GM18511 (cell line): ENCODE measurements around the gene CMYA5.

ENCODE experiments used
- ATAC-seq: cut with Tn5 transposase; IDR thresholded peaks from one replicate; pipeline ENCODE4 v1.9.1; 2021; ENCODE audit warnings: mild to moderate bottlenecking, moderate library complexity; ENCODE audit not compliant: unreplicated experiment

CMYA5 gene

GRCh38 chr5:79834098-79834753, 144.6 kb downstream of the CMYA5 start:
- no peak for ATAC-seq

DNA sequence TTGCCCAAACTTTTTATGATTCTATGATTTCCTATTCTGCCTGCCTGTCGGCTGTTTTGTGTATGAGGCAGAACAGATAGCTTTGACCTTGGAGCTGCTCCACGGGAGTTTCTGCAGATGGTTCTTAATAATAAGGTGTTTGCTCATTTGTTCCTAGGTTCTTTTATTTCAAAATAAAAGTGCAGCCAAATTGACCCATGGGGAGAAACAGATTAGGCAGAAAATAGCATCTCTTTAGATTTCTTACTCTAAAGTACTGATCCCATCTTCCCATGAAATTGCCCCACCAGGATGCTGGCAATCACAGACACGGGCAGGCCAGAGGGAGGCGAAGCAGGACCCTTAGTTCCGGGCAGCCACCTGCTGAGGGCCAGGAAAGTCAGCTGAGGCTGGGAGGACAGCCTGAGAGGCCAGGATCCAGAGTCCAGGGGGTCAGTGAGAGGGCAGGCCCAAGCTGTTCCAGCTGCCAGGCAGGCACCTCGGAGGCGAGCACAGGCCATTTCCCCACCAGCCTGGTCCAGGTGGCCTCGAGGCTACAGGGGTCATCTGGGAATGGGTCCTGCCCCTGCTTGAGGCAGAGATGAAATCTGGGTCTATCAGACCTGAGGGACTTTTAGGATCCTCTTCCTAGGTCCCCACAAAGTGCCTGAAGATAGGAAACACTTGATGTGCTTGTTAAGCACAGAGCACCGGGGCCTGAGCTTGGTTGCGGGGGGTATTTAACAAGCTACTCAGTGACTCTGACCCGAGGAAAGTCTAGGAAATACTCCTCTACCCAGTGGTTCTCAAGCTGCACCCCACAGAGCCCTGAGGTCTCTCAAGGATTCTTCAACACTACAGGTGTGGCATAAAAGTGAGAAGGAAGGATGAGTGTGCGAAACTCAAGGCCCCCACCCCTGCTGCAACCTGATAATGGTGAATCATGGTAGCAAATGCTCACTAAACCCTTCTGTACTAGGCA, 145.4 kb downstream of the CMYA5 start:
- no peak for ATAC-seq

GRCh38 chr5:79837761-79838551, 148.3 kb downstream of the CMYA5 start:
- ATAC-seq = no peak

DNA sequence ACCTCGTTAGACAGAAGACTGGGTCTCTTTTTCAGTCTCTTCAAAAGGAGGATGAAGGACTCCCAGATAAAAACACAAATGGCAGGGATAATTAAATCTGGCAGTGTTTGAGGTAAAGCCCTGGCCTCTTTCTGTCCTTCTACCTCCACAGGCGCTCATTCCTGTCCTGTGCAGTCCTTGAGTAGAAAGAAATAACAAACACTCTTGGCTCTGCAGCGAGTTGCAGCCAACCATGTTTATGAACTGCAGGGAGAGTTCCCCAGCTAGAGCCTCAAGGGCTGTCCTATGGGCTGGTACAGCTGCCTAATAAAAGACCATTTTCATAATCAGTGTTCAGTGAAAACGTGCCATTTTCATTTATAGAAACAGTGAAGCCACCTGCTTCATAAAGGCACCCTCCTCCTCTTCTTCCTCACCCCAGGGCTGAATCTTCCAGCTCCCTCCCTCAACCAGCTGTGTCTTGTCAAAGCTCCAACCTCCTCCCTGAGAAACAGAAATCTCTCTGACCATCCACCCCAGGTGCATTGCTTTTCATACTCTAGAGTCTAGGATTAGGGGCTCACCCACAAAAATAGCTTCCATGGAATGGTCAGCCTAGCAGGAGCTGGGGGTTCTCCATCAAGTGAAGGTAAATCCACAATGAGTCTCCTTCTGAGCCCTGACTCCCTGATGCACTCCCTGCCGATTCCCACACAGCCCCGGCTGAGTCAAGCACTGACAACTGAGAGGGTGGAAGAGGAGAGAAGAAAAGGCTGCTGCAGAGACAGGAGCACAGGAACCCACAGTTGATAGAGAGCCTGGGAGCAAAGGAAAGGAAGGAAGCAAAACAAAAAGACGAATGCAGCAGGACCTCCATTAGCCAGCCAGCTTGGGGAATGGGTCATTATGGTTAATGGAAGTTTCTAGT, 150.7 kb downstream of the CMYA5 start:
- no peak for ATAC-seq

DNA sequence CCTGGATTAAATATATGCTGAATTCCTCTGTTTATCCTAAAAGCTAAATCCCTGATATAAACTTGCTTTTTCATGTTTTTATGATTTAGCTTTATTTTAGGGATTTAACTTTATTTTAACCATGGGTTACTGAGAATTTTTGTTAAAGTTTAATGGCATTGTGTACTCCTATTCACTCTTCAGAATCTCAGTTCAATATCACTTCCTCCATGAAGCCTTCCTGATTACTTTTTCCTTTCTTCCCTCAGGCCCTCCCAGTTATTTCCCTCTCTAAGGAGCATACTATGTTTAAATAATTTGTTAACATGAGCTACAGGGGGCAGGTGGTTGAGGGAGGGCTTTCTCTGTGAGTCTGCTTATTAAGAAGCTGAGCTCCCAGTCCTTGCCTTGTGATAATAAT, 151.5 kb downstream of the CMYA5 start:
- no peak for ATAC-seq

DNA sequence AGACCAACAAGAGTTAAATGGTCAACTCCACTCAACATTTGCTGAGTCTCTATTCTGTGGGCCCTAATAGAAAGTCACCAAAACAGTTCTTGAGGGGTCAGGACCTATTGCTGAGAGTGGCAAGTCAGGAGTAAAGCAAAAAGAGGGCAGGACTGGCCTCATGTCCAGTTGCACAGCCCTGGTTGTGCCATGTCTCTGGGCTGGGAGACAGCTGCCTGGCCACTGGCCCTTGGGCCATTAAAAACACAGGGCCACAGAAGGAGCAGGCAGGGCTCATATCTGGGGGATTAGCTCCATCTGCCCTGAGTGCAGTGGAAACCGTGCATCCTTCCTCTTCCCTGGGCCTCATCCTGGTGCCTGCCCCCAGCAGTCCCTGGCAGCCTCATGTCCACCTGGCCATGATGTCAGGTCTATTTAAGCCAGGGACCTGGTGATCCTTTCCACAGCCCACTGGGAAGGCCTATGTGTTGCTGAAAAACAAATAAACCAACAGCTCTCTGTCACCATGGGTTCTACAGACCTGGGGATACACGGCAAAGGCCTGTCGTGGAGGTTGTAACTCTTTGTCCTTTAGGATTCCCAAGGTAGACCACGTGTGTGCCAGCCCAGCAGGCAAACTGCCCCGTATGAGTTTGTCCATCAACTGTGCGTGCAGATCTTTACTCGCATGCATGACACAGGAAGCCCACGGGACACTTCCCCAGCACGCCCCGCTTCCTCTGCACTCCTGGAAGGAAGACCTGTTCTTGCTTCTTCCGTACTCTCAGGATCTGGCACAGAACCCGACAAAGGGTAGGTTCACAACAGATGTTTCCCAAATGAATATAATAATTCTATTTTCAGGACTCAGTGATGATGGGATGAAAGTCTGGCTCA, 152.6 kb downstream of the CMYA5 start:
- ATAC-seq = no peak

GRCh38 chr5:79842991-79843390, 153.4 kb downstream of the CMYA5 start:
- no peak for ATAC-seq

DNA sequence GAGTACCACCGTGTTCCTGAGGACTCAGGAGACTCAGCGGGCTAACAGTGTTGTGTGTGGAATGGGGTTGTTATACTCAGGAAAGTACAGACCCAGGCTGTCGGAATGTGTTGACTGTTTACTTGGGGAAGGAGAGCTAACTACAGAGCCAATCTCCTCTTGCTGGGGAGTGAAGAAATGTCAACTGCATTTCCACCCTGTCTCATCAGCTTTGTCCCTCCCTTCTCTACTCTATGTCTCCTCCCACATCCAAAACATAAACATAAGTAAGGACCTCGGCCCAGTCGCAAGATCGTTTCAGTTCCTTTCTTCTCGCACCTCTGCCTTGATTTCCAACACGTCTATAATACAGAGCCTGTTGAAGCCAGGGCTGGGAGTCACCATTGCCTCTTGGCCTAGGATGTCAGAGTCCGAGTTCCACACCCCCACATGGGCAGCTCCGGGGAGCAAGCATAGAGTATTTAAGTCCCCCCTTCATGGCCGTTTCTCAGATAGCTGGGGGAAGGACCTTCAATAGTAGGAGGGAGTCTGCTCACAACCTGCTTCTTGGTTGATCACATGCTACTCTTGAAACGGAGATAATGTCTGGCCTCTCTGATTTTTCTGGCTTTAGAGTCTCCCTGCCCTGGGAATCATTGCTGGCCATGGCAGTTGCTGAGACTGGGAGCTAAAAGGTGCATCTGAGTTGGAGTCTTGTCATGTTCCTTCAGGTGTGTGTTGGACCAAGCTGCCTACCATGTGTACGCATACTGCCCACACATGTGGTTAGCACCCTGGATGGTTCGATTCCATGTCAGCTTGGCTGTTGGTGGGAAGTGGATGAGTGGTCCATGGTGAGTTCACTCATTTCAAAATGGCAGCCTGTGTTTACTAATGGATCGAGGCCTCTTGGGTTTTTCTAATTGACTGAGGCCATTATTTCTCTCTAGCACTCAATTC, 154.1 kb downstream of the CMYA5 start:
- ATAC-seq = no peak

GRCh38 chr5:79844571-79844970, 154.9 kb downstream of the CMYA5 start:
- no peak for ATAC-seq

GRCh38 chr5:79845448-79846197, 156.0 kb downstream of the CMYA5 start:
- ATAC-seq = no peak

DNA sequence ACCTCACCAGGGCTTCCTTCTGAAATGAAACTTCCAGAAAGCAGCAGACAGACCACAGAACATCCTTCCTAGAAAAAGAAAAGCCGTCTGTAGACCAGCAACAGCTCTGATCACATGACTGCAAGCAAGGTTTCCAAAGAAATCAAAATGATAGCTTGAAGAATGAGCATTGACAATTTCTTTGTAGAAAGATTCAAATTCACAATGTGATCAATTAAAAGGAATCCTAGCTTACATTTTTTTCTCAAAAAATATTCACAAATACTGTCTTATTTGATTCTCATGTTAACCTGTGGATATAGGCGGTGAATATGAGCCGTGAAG, 156.5 kb downstream of the CMYA5 start:
- no peak for ATAC-seq

DNA sequence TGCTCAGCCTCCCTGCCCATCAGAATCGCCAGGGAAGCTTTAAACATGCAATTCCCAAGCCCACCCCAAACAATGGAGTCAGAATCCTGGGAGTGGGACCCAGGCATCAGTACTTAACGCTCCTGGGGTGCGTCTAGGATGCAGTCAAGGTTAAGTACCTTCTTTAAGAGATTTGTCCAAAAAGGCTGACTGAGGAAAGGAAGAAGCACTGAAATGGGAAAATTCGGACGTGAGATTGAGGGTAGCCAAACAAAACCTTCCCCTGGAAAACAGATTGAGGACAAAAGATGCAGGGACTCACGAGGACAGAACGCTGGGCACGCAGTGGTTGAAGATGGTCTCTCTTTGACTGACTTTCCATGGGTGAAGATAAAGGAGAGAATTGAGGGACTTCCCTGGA, 157.9 kb downstream of the CMYA5 start:
- no peak for ATAC-seq

DNA sequence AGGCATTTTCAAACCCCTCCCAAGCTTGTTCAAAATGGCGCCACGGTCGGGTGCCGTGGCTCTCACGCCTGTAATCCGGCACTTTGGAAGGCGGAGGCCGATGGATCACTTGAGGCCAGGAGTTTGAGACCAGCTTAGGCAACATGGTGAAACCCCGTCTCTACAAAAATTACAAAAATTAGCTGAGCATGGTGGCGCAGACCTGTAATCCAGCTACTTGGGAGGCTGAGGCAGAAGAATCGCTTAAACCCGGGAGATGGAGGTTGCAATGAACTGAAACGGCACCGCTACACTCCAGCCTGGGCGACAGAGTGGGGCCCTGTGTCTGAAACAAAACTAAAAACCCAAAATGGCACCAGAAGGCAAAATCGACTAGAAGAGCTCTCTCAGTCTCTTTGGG, 159.4 kb downstream of the CMYA5 start:
- no peak for ATAC-seq
